Tibial artery (tissue), 4 donors: ENCODE data around the gene OGG1.

Experiments used
- DNase-seq, 2 donors: peaks; one replicate each; pipeline ENCODE4 v3.0.0-alpha.2; 2019
- H3K27ac ChIP-seq, 2 donors: fragments of 200-600 bp; sonication (generic) in 1 of 2; 1 replicate in 1 of 2; 2 replicates in 1 of 2; pipeline ENCODE4 v1.5.1; 2018 to 2019; ENCODE audit warnings: mild to moderate bottlenecking in 1 of 2
- H3K27me3 ChIP-seq, 2 donors: fragments of 200-600 bp; sonication (generic) in 1 of 2; one replicate each; pipeline versions ENCODE4 v1.5.1 to v1.6.0; 2016 to 2019
- H3K36me3 ChIP-seq, 3 donors: fragments of 200-600 bp; sonication (generic) in 2 of 3; one replicate each; pipeline ENCODE4 v1.5.1; 2016 to 2019; ENCODE audit warnings: mild to moderate bottlenecking in 2 of 3
- H3K4me1 ChIP-seq, 4 donors: fragments of 200-600 bp; sonication (generic) in 2 of 4; 1 replicate in 3 of 4; 2 replicates in 1 of 4; pipeline ENCODE4 v1.5.1; 2016 to 2019
- H3K4me3 ChIP-seq, 2 donors: fragments of 200-600 bp; sonication (generic) in 1 of 2; 1 replicate in 1 of 2; 2 replicates in 1 of 2; pipeline ENCODE4 v1.5.1; 2018 to 2019; ENCODE audit warnings: mild to moderate bottlenecking in 2 of 2
- H3K9me3 ChIP-seq, 3 donors: fragments of 200-600 bp; sonication (generic) in 1 of 3; one replicate each; pipeline ENCODE4 v1.5.1; 2016 to 2019
- CTCF ChIP-seq, 2 experiments: fragments of 200-600 bp in 1 of 2; fragments of 450-650 bp in 1 of 2; IDR thresholded peaks; one replicate each; pipeline ENCODE4 v1.5.1; 2017 to 2019; ENCODE audit warnings: antibody characterized with exemption in 2 of 2, mild to moderate bottlenecking in 1 of 2, moderate library complexity in 1 of 2
- intact Hi-C: fragments of 100-400 bp; cut with DNase I; formaldehyde crosslinking; loops from one replicate; pipeline ENCODE4 v1.15.0; 2023; ENCODE audit warnings: low total_unique reads

The OGG1 gene

DNA sequence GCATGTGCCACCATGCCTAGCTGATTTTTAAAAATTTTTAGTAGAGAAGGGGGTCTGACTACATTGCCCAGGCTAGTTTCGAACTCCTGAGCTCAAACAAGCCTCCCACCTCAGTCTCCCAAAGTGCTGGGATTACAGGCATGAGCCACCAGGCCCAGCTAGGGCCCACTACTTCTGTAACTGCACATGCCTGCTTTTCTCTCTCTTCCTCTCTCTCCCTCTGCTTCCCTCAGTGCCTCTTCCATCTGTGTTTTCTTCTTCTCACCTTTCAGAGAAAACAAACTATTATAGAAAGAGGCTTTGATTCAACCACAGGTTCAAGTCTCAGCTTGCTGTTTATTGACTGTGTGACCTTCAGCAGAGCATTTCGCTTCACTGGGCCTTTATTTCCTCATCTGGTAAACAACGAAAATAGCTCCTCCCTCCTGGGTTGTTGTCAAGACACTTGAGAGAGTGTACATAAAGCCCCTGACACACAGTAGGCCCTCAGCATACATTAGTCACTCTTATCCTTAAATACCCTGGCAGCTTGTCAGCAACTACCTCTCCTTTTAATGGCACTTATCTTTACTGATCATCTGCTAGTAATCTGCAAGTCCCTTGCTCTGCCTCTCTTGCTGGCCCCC, 32.3 kb downstream of the OGG1 start:
- TF ChIP-seq CTCF (IDR thresholded peaks at IDR 0.05), result no peak
- no peak for DNase-seq
- Histone ChIP-seq H3K27ac (no peak overlapping the region), H3K9me3 (no peaks in the 10 kb centered on the region), H3K27me3 (no peaks in the 10 kb centered on the region), H3K36me3 (peaks cover 55 to 82% (median 62%) of the 10 kb centered on the region in 3 donors), H3K4me3 (no peak overlapping the region), H3K4me1 (peaks cover 0 to 16% (median 3%) of the 10 kb centered on the region in 4 donors)
- intact Hi-C loops, result no loop called here

DNA sequence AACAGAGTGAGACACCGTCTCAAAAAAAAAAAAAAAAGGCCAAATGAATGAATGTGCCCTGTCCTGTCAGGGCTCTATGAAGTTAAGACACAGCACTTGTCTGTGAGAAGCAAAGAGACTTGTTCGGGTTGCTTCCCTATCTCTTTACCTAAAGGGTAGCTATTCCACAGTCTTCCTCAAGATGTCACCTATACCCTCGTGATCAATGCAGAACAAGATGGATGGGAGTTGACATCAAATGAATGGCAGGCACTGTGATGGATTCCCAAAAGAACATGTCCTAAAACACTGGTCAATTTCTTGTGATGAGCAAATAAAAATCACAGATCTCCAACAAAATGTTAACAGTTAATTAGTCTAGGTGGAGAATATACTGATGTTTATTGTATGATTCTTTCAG, 33.0 kb downstream of the OGG1 start:
- no peak for DNase-seq
- TF ChIP-seq CTCF (IDR thresholded peaks at IDR 0.05), result no peak
- H3K9me3 ChIP-seq, result no peaks in the 10 kb centered on the region
- intact Hi-C loops, result no loop called here
- H3K36me3 ChIP-seq, result peaks cover 55 to 89% (median 69%) of the 10 kb centered on the region in 3 donors
- H3K27ac ChIP-seq, result no peak overlapping the region
- peaks cover 0 to 12% (median 2%) of the 10 kb centered on the region in 4 donors for H3K4me1 ChIP-seq
- H3K27me3 ChIP-seq, result no peaks in the 10 kb centered on the region
- H3K4me3 ChIP-seq, result no peak overlapping the region

- H3K36me3 ChIP-seq, result peaks cover 62 to 100% (median 77%) of the 10 kb centered on the region in 3 donors
- intact Hi-C loops, result no loop called here
- TF ChIP-seq CTCF (IDR thresholded peaks at IDR 0.05), result no peak
These were observed 34.2 kb downstream of the OGG1 start for GRCh38 chr3:9783954-9784353.

DNA sequence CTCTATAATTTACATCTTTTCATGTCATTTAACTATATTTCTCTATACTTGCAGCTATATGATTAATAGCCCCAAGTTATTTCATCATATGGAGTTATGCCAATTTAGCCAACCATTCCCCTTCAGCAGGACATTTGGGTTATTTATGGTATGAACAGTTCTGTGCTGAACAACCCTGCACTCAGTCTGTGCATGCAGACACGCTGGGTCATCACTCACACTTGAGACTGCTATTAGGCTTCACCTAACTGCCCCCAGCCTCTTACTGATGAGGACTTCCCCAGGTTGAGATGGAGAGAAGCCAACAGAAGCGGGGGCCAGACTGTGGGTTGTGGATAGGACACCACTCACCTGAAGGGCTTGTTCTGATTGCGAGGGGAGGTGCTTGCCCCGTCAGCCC, 35.2 kb downstream of the OGG1 start:
- TF ChIP-seq CTCF (IDR thresholded peaks at IDR 0.05), result no peak
- Histone ChIP-seq H3K9me3 (no peaks in the 10 kb centered on the region), H3K27ac (no peak overlapping the region), H3K4me3 (no peak overlapping the region), H3K27me3 (no peaks in the 10 kb centered on the region), H3K36me3 (peaks cover 70 to 100% (median 78%) of the 10 kb centered on the region in 3 donors), H3K4me1 (no peaks in the 10 kb centered on the region)
- DNase-seq, result no peak
- intact Hi-C loops, result no loop called here

More at GRCh38 chr3:9783954-9784353, 34.2 kb downstream of the OGG1 start:
- H3K9me3 ChIP-seq, result no peaks in the 10 kb centered on the region
- DNase-seq, result no peak
- no peak overlapping the region for H3K4me3 ChIP-seq
- no peaks in the 10 kb centered on the region for H3K27me3 ChIP-seq
- peaks cover 0 to under 1% (median 0%) of the 10 kb centered on the region in 4 donors for H3K4me1 ChIP-seq
- no peak overlapping the region for H3K27ac ChIP-seq

DNA sequence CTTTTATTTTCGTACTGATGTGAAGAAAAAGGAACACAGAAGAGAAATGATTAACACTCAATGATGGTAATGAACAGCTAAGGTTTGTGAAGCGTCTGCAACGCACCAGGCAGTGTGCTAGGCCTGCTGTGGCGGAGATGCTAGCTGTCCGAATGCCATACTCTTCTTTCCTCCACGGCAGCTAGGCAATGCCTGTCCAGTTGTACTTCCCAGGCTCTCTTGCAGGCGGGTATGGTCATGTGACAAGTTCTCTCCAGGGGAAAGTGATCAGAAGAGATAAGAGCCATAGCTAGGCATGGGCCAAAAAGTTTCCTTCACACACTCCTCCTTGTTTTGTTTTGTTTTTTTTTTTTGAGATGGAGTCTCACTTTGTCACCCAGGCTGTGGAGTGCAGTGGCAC, 35.9 kb downstream of the OGG1 start:
- DNase-seq, result no peak
- peaks cover 0 to 2% (median 1%) of the 10 kb centered on the region in 4 donors for H3K4me1 ChIP-seq
- no peak overlapping the region for H3K4me3 ChIP-seq
- intact Hi-C loops, result no loop called here
- peaks cover 68 to 100% (median 74%) of the 10 kb centered on the region in 3 donors for H3K36me3 ChIP-seq
- TF ChIP-seq CTCF (IDR thresholded peaks at IDR 0.05), result no peak
- H3K27me3 ChIP-seq, result no peaks in the 10 kb centered on the region
- H3K9me3 ChIP-seq, result no peaks in the 10 kb centered on the region
- H3K27ac ChIP-seq, result no peak overlapping the region
